H9 (cell line): ENCODE results near the gene MNAT1. TPM values are rescaled to one million over a fixed set of nuclear protein-coding genes. Genes with fewer than 3 reads are reported as not detected.
A peak's percentile ranks its signal among the peaks of the same experiment; 100 is the strongest.

Source experiments
- DNase-seq: peaks from one replicate; pipeline ENCODE4 v3.0.0-alpha.2; 2017
- H2AFZ ChIP-seq: one replicate; pipeline ENCODE4 v1.6.1; 2013; ENCODE audit warnings: mild to moderate bottlenecking, low read length, control low read depth, moderate library complexity
- H2AK5ac ChIP-seq: 2 replicates; pipeline ENCODE4 v1.6.1; 2013; ENCODE audit warnings: low read length, control low read depth, mixed read lengths; ENCODE audit not compliant: insufficient read length
- H2BK120ac ChIP-seq: one replicate; pipeline ENCODE4 v1.6.1; 2013; ENCODE audit warnings: low read depth, mild to moderate bottlenecking, low read length, control low read depth, inconsistent platforms; ENCODE audit not compliant: poor library complexity, severe bottlenecking
- H2BK12ac ChIP-seq: 2 replicates; pipeline ENCODE4 v1.6.1; 2013; ENCODE audit warnings: low read length, control low read depth, mixed read lengths, low read depth; ENCODE audit not compliant: insufficient read length
- H2BK15ac ChIP-seq: 2 replicates; pipeline ENCODE4 v1.6.1; 2013; ENCODE audit warnings: low read depth, low read length, control low read depth
- H2BK20ac ChIP-seq: one replicate; pipeline ENCODE4 v1.6.1; 2013; ENCODE audit warnings: low read depth, mild to moderate bottlenecking, low read length, control low read depth, inconsistent platforms; ENCODE audit not compliant: poor library complexity, severe bottlenecking
- H2BK5ac ChIP-seq: 2 replicates; pipeline ENCODE4 v1.6.1; 2013; ENCODE audit warnings: low read length, control low read depth, mixed read lengths; ENCODE audit not compliant: insufficient read length
- H3K14ac ChIP-seq: 2 replicates; pipeline ENCODE4 v1.6.1; 2013; ENCODE audit warnings: low read length, control low read depth; ENCODE audit not compliant: insufficient read depth
- H3K18ac ChIP-seq: 2 replicates; pipeline ENCODE4 v1.6.1; 2013; ENCODE audit warnings: low read depth, mild to moderate bottlenecking, mixed read lengths, low read length, control low read depth; ENCODE audit not compliant: insufficient read length
- H3K23ac ChIP-seq: 2 replicates; pipeline ENCODE4 v1.6.1; 2013; ENCODE audit warnings: low read length, control low read depth, mixed read lengths, low read depth; ENCODE audit not compliant: insufficient read length
- H3K23me2 ChIP-seq: 2 replicates; pipeline ENCODE4 v1.6.1; 2013; ENCODE audit warnings: low read depth, mild to moderate bottlenecking, mixed read lengths, low read length, control low read depth; ENCODE audit not compliant: insufficient read length, poor library complexity, severe bottlenecking
- H3K27ac ChIP-seq: 2 replicates; pipeline ENCODE4 v1.5.1; 2013; ENCODE audit warnings: low read length, control low read depth, mixed read lengths, low read depth; ENCODE audit not compliant: insufficient read length
- H3K27me3 ChIP-seq: 2 replicates; pipeline ENCODE4 v1.6.1; 2013; ENCODE audit warnings: low read length, control low read depth, inconsistent platforms; ENCODE audit not compliant: insufficient read depth
- H3K4ac ChIP-seq: 2 replicates; pipeline ENCODE4 v1.6.1; 2013; ENCODE audit warnings: low read depth, mild to moderate bottlenecking, control low read depth, inconsistent platforms, low read length, moderate library complexity
- H3K4me1 ChIP-seq: 2 replicates; pipeline ENCODE4 v1.6.1; 2013; ENCODE audit warnings: low read length, control low read depth, inconsistent platforms; ENCODE audit not compliant: insufficient read depth
- H3K4me2 ChIP-seq: 2 replicates; pipeline ENCODE4 v1.6.1; 2013; ENCODE audit warnings: low read length, control low read depth, mixed read lengths; ENCODE audit not compliant: insufficient read length, insufficient read depth
- H3K56ac ChIP-seq: 2 replicates; pipeline ENCODE4 v1.6.1; 2013; ENCODE audit warnings: low read depth, mild to moderate bottlenecking, mixed read lengths, low read length, control low read depth; ENCODE audit not compliant: insufficient read length
- H3K79me1 ChIP-seq: 2 replicates; pipeline ENCODE4 v1.6.1; 2013; ENCODE audit warnings: low read depth, mild to moderate bottlenecking, moderate library complexity, low read length, control low read depth, inconsistent platforms; ENCODE audit not compliant: insufficient read depth, poor library complexity, severe bottlenecking
- H3K79me2 ChIP-seq: 2 replicates; pipeline ENCODE4 v1.6.1; 2013; ENCODE audit warnings: low read length, control low read depth, inconsistent platforms; ENCODE audit not compliant: insufficient read depth
- H3K9ac ChIP-seq: 2 replicates; pipeline ENCODE4 v1.6.1; 2013; ENCODE audit warnings: low read length, control low read depth, mixed read lengths; ENCODE audit not compliant: insufficient read length; ENCODE audit errors: extremely low read depth
- H3K9me3 ChIP-seq: one replicate; pipeline ENCODE4 v1.6.1; 2013; ENCODE audit warnings: low read depth, low read length, inconsistent platforms; ENCODE audit not compliant: control insufficient read depth
- H3T11ph ChIP-seq: one replicate; pipeline ENCODE4 v1.6.1; 2013; ENCODE audit warnings: mild to moderate bottlenecking, low read length, control low read depth, inconsistent platforms
- H4K20me1 ChIP-seq: one replicate; pipeline ENCODE4 v1.6.1; 2013; ENCODE audit not compliant: control insufficient read depth, insufficient read length, insufficient read depth
- H4K5ac ChIP-seq: 2 replicates; pipeline ENCODE4 v1.6.1; 2013; ENCODE audit warnings: low read depth, mild to moderate bottlenecking, mixed read lengths, low read length, control low read depth; ENCODE audit not compliant: insufficient read length
- H4K8ac ChIP-seq: replicated peaks from 2 replicates; pipeline ENCODE4 v1.6.1; 2013; ENCODE audit warnings: low read length, control low read depth, mixed read lengths, low read depth; ENCODE audit not compliant: insufficient read length
- H4K91ac ChIP-seq: 2 replicates; pipeline ENCODE4 v1.6.1; 2013; ENCODE audit warnings: low read depth, mild to moderate bottlenecking, moderate library complexity, mixed read lengths, low read length, control low read depth; ENCODE audit not compliant: insufficient read length
- H3K27ac Mint-ChIP-seq, 3 experiments: 2 replicates in 2 of 3; 3 replicates in 1 of 3; pipeline ENCODE4 v1.8.0; 2020 to 2021; ENCODE audit warnings: mixed read lengths in 3 of 3, mild to moderate bottlenecking in 1 of 3, moderate library complexity in 1 of 3
- H3K27me3 Mint-ChIP-seq: 2 replicates; pipeline ENCODE4 v1.8.0; 2021; ENCODE audit warnings: low read depth, mild to moderate bottlenecking, moderate library complexity, mixed read lengths
- H3K36me3 Mint-ChIP-seq, 3 experiments: 2 replicates in 2 of 3; 3 replicates in 1 of 3; pipeline ENCODE4 v1.8.0; 2020 to 2021; ENCODE audit warnings: low read depth in 3 of 3, mixed read lengths in 3 of 3; ENCODE audit not compliant: insufficient read depth in 1 of 3
- H3K4me1 Mint-ChIP-seq, 2 experiments: 2 replicates each; pipeline ENCODE4 v1.8.0; 2020; ENCODE audit warnings: mixed read lengths in 2 of 2
- H3K4me3 Mint-ChIP-seq, 2 experiments: 2 replicates in 1 of 2; 3 replicates in 1 of 2; pipeline ENCODE4 v1.8.0; 2020 to 2021; ENCODE audit warnings: mild to moderate bottlenecking in 2 of 2, mixed read lengths in 2 of 2, moderate library complexity in 1 of 2
- H3K9me3 Mint-ChIP-seq, 2 experiments: 2 replicates in 1 of 2; 3 replicates in 1 of 2; pipeline ENCODE4 v1.8.0; 2020; ENCODE audit warnings: mild to moderate bottlenecking in 2 of 2, mixed read lengths in 2 of 2, moderate library complexity in 1 of 2
- CTCF ChIP-seq: fragments of 200-600 bp; sonication (generic); conservative IDR thresholded peaks from 3 replicates; pipeline ENCODE4 v1.8.0; 2021; ENCODE audit warnings: antibody characterized with exemption, mild to moderate bottlenecking
- WGBS: extraction: QIAGEN DNeasy Blood & Tissue Kit; methylation state at CpG from one replicate; pipeline ENCODE4 v1.1.7; 2013; ENCODE audit warnings: missing lambda C conversion rate, low lambda C conversion rate, mixed read lengths; ENCODE audit not compliant: insufficient read length; ENCODE audit errors: extremely low coverage; 5-methylcytosine and 5-hydroxymethylcytosine counted together
- total RNA-seq: library from RNA; stranded (reverse); gene quantifications from 2 replicates; pipeline ENCODE4 v1.2.1, GENCODE V29; 2021

Gene MNAT1
- total RNA-seq, 1 experiment from 2014 or later: 43.1 TPM

- H3K36me3 Mint-ChIP-seq: peaks cover 9 to 12% (median 9%) of the 10 kb centered on the region in 3 experiments; a peak in 6 of 7 replicates
- H3K18ac ChIP-seq: no peak overlapping the region
- H2BK15ac ChIP-seq: no peak overlapping the region
- TF ChIP-seq CTCF: no peak
- H4K5ac ChIP-seq: no peak overlapping the region
- H3K27ac Mint-ChIP-seq: peak overlapping the region in 2 of 3 experiments; percentile 14 to 52; a peak in 3 of 7 replicates
- no peak overlapping the region for H3K14ac ChIP-seq
- H2BK12ac ChIP-seq: no peak overlapping the region
- no peak overlapping the region for H2AFZ ChIP-seq
- no peak overlapping the region for H3T11ph ChIP-seq
- H2BK20ac ChIP-seq: no peak overlapping the region
- no peak overlapping the region for H3K4me3 Mint-ChIP-seq
- H3K9me3 ChIP-seq: no peaks in the 10 kb centered on the region
- no peak overlapping the region for H4K91ac ChIP-seq
- no peaks in the 10 kb centered on the region for H3K27me3 Mint-ChIP-seq
- H3K23me2 ChIP-seq: no peaks in the 10 kb centered on the region
- no peak for DNase-seq
- H4K20me1 ChIP-seq: no peaks in the 10 kb centered on the region
- no peaks in the 10 kb centered on the region for H3K27me3 ChIP-seq
- H4K8ac ChIP-seq: no peak overlapping the region
- no peak overlapping the region for H2BK5ac ChIP-seq
- no peaks in the 10 kb centered on the region for H3K9me3 Mint-ChIP-seq
- H3K4me1 ChIP-seq: peaks cover 2% of the 10 kb centered on the region; the same call in 1 of the 2 replicates
- H2AK5ac ChIP-seq: no peak overlapping the region
- no peaks in the 10 kb centered on the region for H3K79me1 ChIP-seq
- no peak overlapping the region for H3K23ac ChIP-seq
- WGBS: no CpG with 5 or more reads among the region's 1 CpG
- no peak overlapping the region for H3K56ac ChIP-seq
- no peak overlapping the region for H3K4me2 ChIP-seq
- no peaks in the 10 kb centered on the region for H3K79me2 ChIP-seq
- no peak overlapping the region for H2BK120ac ChIP-seq
- H3K27ac ChIP-seq: no peak overlapping the region
- H3K9ac ChIP-seq: no peak overlapping the region
- H3K4me1 Mint-ChIP-seq: peaks cover 14 to 30% of the 10 kb centered on the region in 2 experiments
- no peak overlapping the region for H3K4ac ChIP-seq
Observed at GRCh38 chr14:60790850-60791249, 56.3 kb downstream of the MNAT1 start.
